Aorta (tissue), 5 donors: ENCODE results near the gene RAMAC. TPM values are rescaled to one million over a fixed set of nuclear protein-coding genes. Genes with fewer than 3 reads are reported as not detected.
"Not testable (repeated sequence)": the region's sequence is repeated elsewhere in the genome, so short reads cannot be mapped to it uniquely, and the experiment has no call there.

Source experiments
- ATAC-seq: fragments of 200-7000 bp; cut with Tn5 transposase; one replicate; pipeline ENCODE4 v1.9.1; 2022; ENCODE audit warnings: moderate library complexity; ENCODE audit not compliant: low FRiP score
- DNase-seq, 2 donors: peaks; one replicate each; pipeline ENCODE4 v3.0.0-alpha.2; 2020
- H3K27ac ChIP-seq, 2 donors: one replicate each; pipeline ENCODE4 v1.5.1; 2013; ENCODE audit warnings: low read length in 2 of 2, mild to moderate bottlenecking in 2 of 2, moderate library complexity in 2 of 2, control low read depth in 1 of 2, inconsistent platforms in 1 of 2, low read depth in 1 of 2
- H3K27me3 ChIP-seq, 2 donors: one replicate each; pipeline ENCODE4 v1.6.1; 2013; ENCODE audit warnings: control low read depth in 1 of 2, low read length in 1 of 2, mild to moderate bottlenecking in 1 of 2, moderate library complexity in 1 of 2; ENCODE audit not compliant: insufficient read depth in 2 of 2, control insufficient read depth in 1 of 2
- H3K36me3 ChIP-seq, 2 donors: one replicate each; pipeline ENCODE4 v1.6.1; 2013; ENCODE audit warnings: control low read depth in 1 of 2, low read length in 1 of 2, mild to moderate bottlenecking in 1 of 2; ENCODE audit not compliant: insufficient read depth in 2 of 2, control insufficient read depth in 1 of 2
- H3K4me1 ChIP-seq, 2 donors: one replicate each; pipeline ENCODE4 v1.6.1; 2013; ENCODE audit warnings: low read length in 2 of 2, control low read depth in 1 of 2, mild to moderate bottlenecking in 1 of 2, moderate library complexity in 1 of 2; ENCODE audit not compliant: insufficient read depth in 2 of 2, control insufficient read depth in 1 of 2
- H3K4me3 ChIP-seq, 2 donors: one replicate each; pipeline ENCODE4 v1.5.1; 2013; ENCODE audit warnings: low read length in 2 of 2, control low read depth in 1 of 2, mild to moderate bottlenecking in 1 of 2
- H3K9me3 ChIP-seq: one replicate; pipeline ENCODE4 v1.6.1; 2013; ENCODE audit warnings: mild to moderate bottlenecking, low read length; ENCODE audit not compliant: control insufficient read depth
- WGBS, 2 donors: extraction: QIAGEN DNeasy Blood & Tissue Kit; methylation state at CpG; one replicate each; pipeline ENCODE4 v1.1.7; 2013; 5-methylcytosine and 5-hydroxymethylcytosine counted together
- intact Hi-C, 2 donors: fragments of 100-400 bp; cut with DNase I; formaldehyde crosslinking; loops; one replicate each; pipeline versions ENCODE4 v1.14.2 to v1.15.0; 2022
- polyA plus RNA-seq, 2 donors: library from polyadenylated mRNA; stranded (reverse); fragments of 200-250 nt; gene quantifications; one replicate each; pipeline ENCODE4 v1.2.3, GENCODE V29; 2013
- total RNA-seq, 2 donors: library from RNA; stranded (reverse); fragmentation: NEBNext Ultra II Directional; extraction: Animal tissue kit (Norgen Biotek cat#: 25700); gene quantifications; one replicate each; pipeline ENCODE4 v1.2.1, GENCODE V29; 2021
- donor health status: healthy with polysubstance abuse.
- donor health status: Bipolar disorder and iron deficiency.
- donor health status: DM: no; HTN: no; CAD: no.
- donor health status: DM: no; HTN: no; CAD: no.
- donor health status: DM: yes; HTN: yes; CAD: no.

Gene RAMAC
- total and polyA plus RNA-seq, 4 donors, result 11.5 to 24.3 (median 13.5) TPM

- no peaks in the 10 kb centered on the region for H3K9me3 ChIP-seq
- no peak overlapping the region for H3K27ac ChIP-seq
- no peak overlapping the region for H3K4me3 ChIP-seq
- H3K4me1 ChIP-seq, result peaks cover 0 to 4% of the 10 kb centered on the region in 2 donors
- ATAC-seq (no peak), DNase-seq (no peak)
- intact Hi-C loops, result loop anchor here in 1 of 2 donors (5.0 to 10.0 kb wide), 2 partner anchors 55 to 192 kb away; partner anchors contain the start of genes BTBD1 and HDGFL3
- 95 to 96% methylated on average over 6 of the region's 6 CpGs for WGBS, 2 donors
- no peaks in the 10 kb centered on the region for H3K27me3 ChIP-seq
- H3K36me3 ChIP-seq, result peaks cover 0 to 2% of the 10 kb centered on the region in 2 donors
These were observed 26.6 kb downstream of the RAMAC start for GRCh38 chr15:83012636-83013035.

DNA sequence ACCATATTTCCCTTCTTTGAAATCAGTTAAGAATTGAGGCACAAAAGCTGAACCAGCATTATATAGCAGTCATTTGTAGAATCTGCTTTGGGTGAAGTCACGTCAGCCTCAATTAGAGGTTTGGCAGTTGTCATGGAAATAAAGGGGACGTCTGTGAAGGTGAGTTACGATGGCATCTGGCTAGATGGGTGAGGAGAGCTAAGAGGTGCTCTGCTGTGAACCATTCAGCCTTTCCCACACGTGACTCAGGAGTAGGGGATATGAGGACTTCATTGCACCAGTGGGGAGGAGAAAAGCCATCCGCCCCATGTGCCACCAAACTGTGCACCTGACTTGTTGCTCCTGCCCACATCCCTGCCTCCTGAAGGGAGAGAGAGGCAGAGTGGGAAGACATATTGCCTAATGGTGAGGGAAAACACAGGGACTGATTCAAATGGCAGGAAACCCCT, 28.2 kb downstream of the RAMAC start:
- H3K9me3 ChIP-seq, result no peaks in the 10 kb centered on the region
- no peaks in the 10 kb centered on the region for H3K27me3 ChIP-seq
- DNase-seq, result no peak
- no peaks in the 10 kb centered on the region for H3K36me3 ChIP-seq
- intact Hi-C loops, result loop anchor here in 1 of 2 donors (5.0 to 10.0 kb wide), 2 partner anchors 53 to 191 kb away; partner anchors contain the start of genes BTBD1 and HDGFL3
- H3K27ac ChIP-seq, result no peak overlapping the region
- H3K4me1 ChIP-seq, result peaks cover 0 to 4% of the 10 kb centered on the region in 2 donors
- WGBS, 2 donors, result 60 to 65% methylated on average over 5 of the region's 5 CpGs
- no peak overlapping the region for H3K4me3 ChIP-seq
- no peak for ATAC-seq

- H3K36me3 ChIP-seq, result peaks cover 0 to 2% of the 10 kb centered on the region in 2 donors
- intact Hi-C loops, result loop anchor here in 1 of 2 donors (10.0 kb wide), 1 partner anchor 189 kb away; the partner anchor contains the start of gene HDGFL3
- DNase-seq (no peak), ATAC-seq (no peak)
- H3K4me1 ChIP-seq, result peaks cover 0 to 2% of the 10 kb centered on the region in 2 donors
- H3K27me3 ChIP-seq, result no peaks in the 10 kb centered on the region
- H3K4me3 ChIP-seq, result no peak overlapping the region
- WGBS, 2 donors, result 33 to 36% methylated on average over 4 of the region's 4 CpGs
- H3K9me3 ChIP-seq, result no peaks in the 10 kb centered on the region
- no peak overlapping the region for H3K27ac ChIP-seq
These were observed 29.4 kb downstream of the RAMAC start for GRCh38 chr15:83015361-83015760.

DNA sequence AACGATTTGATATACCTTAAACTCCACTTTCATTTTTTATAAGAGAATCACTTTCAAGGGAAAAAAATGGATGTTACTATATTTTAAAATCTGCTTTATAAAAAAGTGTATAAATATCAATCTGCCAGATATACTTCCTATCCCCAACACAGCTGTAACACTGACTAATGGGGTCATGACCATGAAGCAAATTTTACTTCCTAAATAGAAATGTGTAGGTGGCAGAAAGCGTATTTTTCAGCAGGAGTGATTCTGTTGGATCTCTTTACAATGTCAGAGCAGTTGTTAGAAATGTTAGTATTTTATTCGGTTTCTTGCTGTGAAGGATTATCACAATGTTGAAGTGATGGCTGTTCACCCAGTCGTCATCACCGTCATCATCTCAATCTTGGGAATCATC, 30.9 kb downstream of the RAMAC start:
- Histone ChIP-seq H3K36me3 (peaks cover 0 to 2% of the 10 kb centered on the region in 2 donors), H3K27me3 (no peaks in the 10 kb centered on the region), H3K9me3 (no peaks in the 10 kb centered on the region), H3K4me3 (no peak overlapping the region), H3K27ac (no peak overlapping the region), H3K4me1 (no peaks in the 10 kb centered on the region)
- no peak for DNase-seq
- no peak for ATAC-seq
- WGBS, 2 donors, result 73 to 77% methylated on average over 5 of the region's 5 CpGs
- intact Hi-C loops, result loop anchor here in 1 of 2 donors (10.0 kb wide), 1 partner anchor 188 kb away; the partner anchor contains the start of gene HDGFL3

DNA sequence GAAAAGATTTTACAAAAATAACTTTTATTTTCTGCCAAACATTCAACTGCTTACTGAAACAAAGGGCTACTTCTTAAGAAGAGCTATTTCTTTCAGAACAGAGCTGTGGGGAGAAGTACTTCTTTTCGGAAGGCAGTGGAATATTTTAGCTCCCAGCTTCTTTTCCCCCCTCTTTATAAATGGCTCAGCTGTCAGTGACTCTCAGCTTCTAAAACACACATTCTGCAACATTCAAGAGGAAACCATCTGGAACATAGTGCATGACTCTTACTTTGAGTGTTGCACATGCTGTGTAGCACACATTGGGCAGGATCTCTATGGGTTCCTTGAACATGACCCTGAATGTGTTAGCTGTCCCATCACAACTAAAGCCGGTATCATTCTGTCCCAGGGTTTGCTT, 32.4 kb downstream of the RAMAC start:
- H3K36me3 ChIP-seq, result peaks cover 0 to 2% of the 10 kb centered on the region in 2 donors
- intact Hi-C loops, result loop anchor here in 1 of 2 donors (10.0 kb wide), 1 partner anchor 186 kb away; the partner anchor contains the start of gene HDGFL3
- ATAC-seq (no peak), DNase-seq (no peak)
- no peaks in the 10 kb centered on the region for H3K9me3 ChIP-seq
- no peaks in the 10 kb centered on the region for H3K27me3 ChIP-seq
- no peak overlapping the region for H3K4me3 ChIP-seq
- no peaks in the 10 kb centered on the region for H3K4me1 ChIP-seq
- 81 to 84% methylated on average over 2 of the region's 2 CpGs for WGBS, 2 donors
- H3K27ac ChIP-seq, result no peak overlapping the region

- no peak for DNase-seq
- H3K9me3 ChIP-seq, result no peaks in the 10 kb centered on the region
- WGBS, 2 donors, result 87 to 90% methylated on average over 8 of the region's 8 CpGs
- intact Hi-C loops, result no loop called here
- ATAC-seq, result no peak
- peaks cover 0 to 2% of the 10 kb centered on the region in 2 donors for H3K36me3 ChIP-seq
- no peaks in the 10 kb centered on the region for H3K4me1 ChIP-seq
- no peak overlapping the region for H3K4me3 ChIP-seq
- H3K27ac ChIP-seq, result no peak overlapping the region
- H3K27me3 ChIP-seq, result no peaks in the 10 kb centered on the region
These were observed 44.0 kb downstream of the RAMAC start for GRCh38 chr15:83030021-83030420.

DNA sequence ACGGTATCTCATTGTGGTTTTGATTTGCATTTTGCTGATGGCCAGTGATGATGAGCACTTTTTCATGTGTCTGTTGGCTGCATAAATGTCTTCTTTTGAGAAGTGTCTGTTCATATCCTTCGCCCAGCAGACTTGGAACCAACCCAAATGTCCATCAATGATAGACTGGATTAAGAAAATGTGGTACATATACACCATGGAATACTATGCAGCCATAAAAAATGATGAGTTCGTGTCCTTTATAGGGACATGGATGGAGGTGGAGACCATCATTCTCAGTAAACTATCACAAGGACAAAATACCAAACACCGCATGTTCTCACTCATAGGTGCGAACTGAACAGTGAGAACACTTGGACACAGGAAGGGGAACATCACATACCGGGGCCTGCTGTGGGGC, 45.2 kb downstream of the RAMAC start:
- ATAC-seq, intact Hi-C loops: not testable (repeated sequence)
- WGBS, 2 donors, result 98 to 99% methylated on average over 6 of the region's 6 CpGs

GRCh38 chr15:83036253-83036652, 50.2 kb downstream of the RAMAC start:
- Histone ChIP-seq H3K9me3 (no peaks in the 10 kb centered on the region), H3K36me3 (peaks cover 0 to 3% of the 10 kb centered on the region in 2 donors), H3K4me3 (no peak overlapping the region), H3K4me1 (no peaks in the 10 kb centered on the region), H3K27me3 (no peaks in the 10 kb centered on the region), H3K27ac (no peak overlapping the region)
- ATAC-seq, result no peak
- intact Hi-C loops, result no loop called here
- DNase-seq, result no peak
- WGBS, 2 donors, result 92 to 93% methylated on average over 6 of the region's 6 CpGs

More for the DNA sequence above, 45.2 kb downstream of the RAMAC start:
- DNase-seq, H3K4me3 ChIP-seq, H3K36me3 ChIP-seq, H3K27me3 ChIP-seq, H3K4me1 ChIP-seq, H3K27ac ChIP-seq, H3K9me3 ChIP-seq: not testable (repeated sequence)

GRCh38 chr15:83039206-83039605, 53.2 kb downstream of the RAMAC start:
- no peak overlapping the region for H3K27ac ChIP-seq
- peaks cover 0 to 2% of the 10 kb centered on the region in 2 donors for H3K4me1 ChIP-seq
- peaks cover 0 to 5% of the 10 kb centered on the region in 2 donors for H3K36me3 ChIP-seq
- H3K9me3 ChIP-seq, result no peaks in the 10 kb centered on the region
- H3K27me3 ChIP-seq, result no peaks in the 10 kb centered on the region
- no peak overlapping the region for H3K4me3 ChIP-seq
- DNase-seq (no peak), ATAC-seq (no peak)
- intact Hi-C loops, result no loop called here
- 6 to 9% methylated on average over 1 of the region's 1 CpG for WGBS, 2 donors
